Epithelial cell of proximal tubule (primary cell): ENCODE measurements around the gene DCAF8L2. TPM values are rescaled to one million over a fixed set of nuclear protein-coding genes. Genes with fewer than 3 reads are reported as not detected.
"Not testable (repeated sequence)": the region's sequence is repeated elsewhere in the genome, so short reads cannot be mapped to it uniquely, and the experiment has no call there.

ENCODE experiments used
- DNase-seq: peaks from one replicate; pipeline ENCODE4 v3.0.0-alpha.2; 2011; ENCODE audit warnings: low read depth
- H3K4me3 ChIP-seq: 2 replicates; pipeline ENCODE4 v1.5.1; 2011; ENCODE audit warnings: low read depth, mild to moderate bottlenecking, low read length
- CTCF ChIP-seq: conservative IDR thresholded peaks from 2 replicates; pipeline ENCODE4 v1.5.1; 2012; ENCODE audit warnings: low read depth, mild to moderate bottlenecking, low read length
- total RNA-seq: library from RNA; depleted of rRNA; stranded (reverse); fragments of >200 nt; gene quantifications from 2 replicates; pipeline ENCODE4 v1.2.3, GENCODE V29; 2015

The DCAF8L2 gene
- total RNA-seq, result not detected in 2 replicates

GRCh38 chrX:27590044-27590443, at the start of gene DCAF8L2:
TSS of gene DCAF8L2 (plus strand) at chrX:27590344. CDS start at chrX:27746896, 156,552 bp downstream.
- TF ChIP-seq CTCF, result no peak
- H3K4me3 ChIP-seq, result no peak within 1 kb of the TSS
- no peak for DNase-seq

GRCh38 chrX:27541161-27541560, 49.0 kb upstream of the DCAF8L2 start:
- DNase-seq, result not testable (repeated sequence)

GRCh38 chrX:27548624-27549023, 41.5 kb upstream of the DCAF8L2 start:
- no peak for TF ChIP-seq CTCF
- DNase-seq, result no peak
- H3K4me3 ChIP-seq, result no peak overlapping the region

More at GRCh38 chrX:27541161-27541560, 49.0 kb upstream of the DCAF8L2 start:
- H3K4me3 ChIP-seq, result not testable (repeated sequence)

GRCh38 chrX:27549688-27550087, 40.5 kb upstream of the DCAF8L2 start:
- no peak for TF ChIP-seq CTCF
- H3K4me3 ChIP-seq, result no peak overlapping the region
- no peak for DNase-seq

- no peak overlapping the region for H3K4me3 ChIP-seq
- no peak for DNase-seq
- TF ChIP-seq CTCF, result peak; percentile 47
Observed at GRCh38 chrX:27555514-27555913, 34.6 kb upstream of the DCAF8L2 start.

- H3K4me3 ChIP-seq, result no peak overlapping the region
- TF ChIP-seq CTCF, result no peak
- no peak for DNase-seq
Observed at GRCh38 chrX:27565992-27566391, 24.2 kb upstream of the DCAF8L2 start.

- no peak for DNase-seq
- TF ChIP-seq CTCF, result no peak
- H3K4me3 ChIP-seq, result no peak overlapping the region
Observed at GRCh38 chrX:27571164-27571563, 19.0 kb upstream of the DCAF8L2 start.
